A673 (cell line): ENCODE measurements around the gene LRRC52. TPM values are rescaled to one million over a fixed set of nuclear protein-coding genes. Genes with fewer than 3 reads are reported as not detected.
A peak's percentile ranks its signal among the peaks of the same experiment; 100 is the strongest.

ENCODE experiments used
- Bru-seq: library from RNA; stranded (reverse); fragments of 400-500 nt; gene quantifications from one replicate; lab custom pipeline; 2021; lab: Mats Ljungman, UMichigan
- BruChase-seq, 2 experiments: library from RNA; stranded (reverse); fragments of 400-500 nt; gene quantifications; one replicate each; lab custom pipeline; 2021; lab: Mats Ljungman, UMichigan
- BruUV-seq: library from RNA; stranded (reverse); fragments of 400-500 nt; replicated peaks from 2 replicates; lab custom pipeline; 2021; lab: Mats Ljungman, UMichigan
- CTCF ChIA-PET: fragments of 300-600 bp; sonication (Branson Sonifier 250); formaldehyde crosslinking; loops from one replicate; lab custom pipeline; 2022; ENCODE audit warnings: antibody characterized with exemption; lab: Charles Lee
- POLR2A ChIA-PET: fragments of 300-600 bp; sonication (Branson Sonifier 250); formaldehyde crosslinking; loops from one replicate; lab custom pipeline; 2022; ENCODE audit warnings: antibody characterized with exemption; ENCODE audit not compliant: low non-redundant PET; lab: Charles Lee
- DNase-seq: peaks from one replicate; pipeline ENCODE4 v3.0.0-alpha.2; 2015; ENCODE audit warnings: low spot score
- H3K27ac ChIP-seq: fragments of 200-600 bp; sonication (generic); 2 replicates; pipeline ENCODE4 v1.5.1; 2016; ENCODE audit warnings: mixed run types, low read depth, mild to moderate bottlenecking, mixed read lengths, antibody characterized with exemption, low read length; ENCODE audit not compliant: poor library complexity, severe bottlenecking
- H3K27me3 ChIP-seq: fragments of 200-600 bp; sonication (generic); replicated peaks from 2 replicates; pipeline ENCODE4 v1.6.1; 2017; ENCODE audit warnings: mixed run types, low read depth, mild to moderate bottlenecking, mixed read lengths, antibody characterized with exemption, low read length; ENCODE audit not compliant: insufficient read depth, poor library complexity
- H3K36me3 ChIP-seq: fragments of 200-600 bp; sonication (generic); 2 replicates; pipeline ENCODE4 v1.6.1; 2016; ENCODE audit warnings: mixed run types, mild to moderate bottlenecking, mixed read lengths, antibody characterized with exemption, low read length; ENCODE audit not compliant: insufficient read depth, poor library complexity, severe bottlenecking
- H3K4me1 ChIP-seq: fragments of 200-600 bp; sonication (generic); 2 replicates; pipeline ENCODE4 v1.6.1; 2017; ENCODE audit warnings: mixed run types, mild to moderate bottlenecking, mixed read lengths, antibody characterized with exemption, low read length; ENCODE audit not compliant: insufficient read depth, poor library complexity, severe bottlenecking
- H3K4me3 ChIP-seq: fragments of 200-600 bp; sonication (generic); 2 replicates; pipeline ENCODE4 v1.5.1; 2016; ENCODE audit warnings: low read depth, mixed run types, mild to moderate bottlenecking, mixed read lengths, low read length; ENCODE audit not compliant: poor library complexity, severe bottlenecking
- H3K9me3 ChIP-seq: fragments of 200-600 bp; sonication (generic); 2 replicates; pipeline ENCODE4 v1.6.1; 2016; ENCODE audit warnings: mixed run types, low read depth, mild to moderate bottlenecking, mixed read lengths, antibody characterized with exemption, low read length; ENCODE audit not compliant: poor library complexity, severe bottlenecking
- CTCF ChIP-seq: fragments of 300-800, 200-600 bp; sonication (generic); conservative IDR thresholded peaks from 2 replicates; pipeline ENCODE4 v1.5.1; 2017; ENCODE audit warnings: low read depth, mild to moderate bottlenecking, antibody characterized with exemption, low read length, moderate library complexity, mixed read lengths
- EZH2 ChIP-seq: fragments of 200-600 bp; sonication (generic); IDR thresholded peaks from 2 replicates; pipeline ENCODE4 v1.6.1; 2017; ENCODE audit warnings: borderline replicate concordance, low read depth, mild to moderate bottlenecking, mixed read lengths, antibody characterized with exemption, low read length; ENCODE audit not compliant: poor library complexity, severe bottlenecking
- intact Hi-C: fragments of 100-400 bp; cut with micrococcal nuclease; formaldehyde crosslinking; loops from one replicate; pipeline ENCODE4 v1.10.0; 2022; ENCODE audit not compliant: unreplicated experiment
- long read RNA-seq: library from polyadenylated mRNA; stranded (forward); transcript quantifications from one replicate; pipeline ENCODE4 v2.0.0, GENCODE V29; 2022
- total RNA-seq: library from RNA; stranded (reverse); gene quantifications from 2 replicates; pipeline ENCODE4 v1.2.3, GENCODE V29; 2021

The LRRC52 gene
- total RNA-seq (not detected in 2 replicates), Bru-seq, nascent RNA (not detected), BruChase-seq, experiment 1, labeled RNA remaining after a 2-hour chase (not detected), BruChase-seq, experiment 2, labeled RNA remaining after a 6-hour chase (not detected)
- long read RNA-seq: 0 reads

GRCh38 chr1:165543532-165544438, at the start of gene LRRC52:
Gene LRRC52, plus strand, starts transcription at chr1:165544000. Its CDS starts 297 bp downstream, at chr1:165544297.
- CTCF ChIA-PET: no interaction called here
- no TSS peak for BruUV-seq
- Histone ChIP-seq H3K27me3 (no peaks in the 10 kb centered on the region), H3K36me3 (no peaks in the 10 kb centered on the region), H3K27ac (no peak within 1 kb of the TSS), H3K9me3 (no peaks in the 10 kb centered on the region), H3K4me1 (no peaks in the 10 kb centered on the region), H3K4me3 (no peak within 1 kb of the TSS)
- intact Hi-C loops: no loop called here
- peak; percentile 44 for DNase-seq
- POLR2A ChIA-PET: no interaction called here
- no peak for TF ChIP-seq EZH2
- TF ChIP-seq CTCF: no peak

- intact Hi-C loops: no loop called here
- Histone ChIP-seq H3K4me1 (no peaks in the 10 kb centered on the region), H3K36me3 (no peaks in the 10 kb centered on the region), H3K27me3 (no peaks in the 10 kb centered on the region), H3K4me3 (no peak overlapping the region), H3K9me3 (no peaks in the 10 kb centered on the region), H3K27ac (no peak overlapping the region)
- TF ChIP-seq EZH2: no peak
- TF ChIP-seq CTCF: no peak
- no TSS peak for BruUV-seq
- POLR2A ChIA-PET: no interaction called here
- CTCF ChIA-PET: no interaction called here
- DNase-seq: no peak
Measured at GRCh38 chr1:165494949-165495857, 48.6 kb upstream of the LRRC52 start.

- intact Hi-C loops: no loop called here
- BruUV-seq: no TSS peak
- DNase-seq: no peak
- CTCF ChIA-PET: no interaction called here
- Histone ChIP-seq H3K27me3 (no peaks in the 10 kb centered on the region), H3K9me3 (no peaks in the 10 kb centered on the region), H3K4me3 (no peak overlapping the region), H3K27ac (no peak overlapping the region), H3K36me3 (no peaks in the 10 kb centered on the region), H3K4me1 (no peaks in the 10 kb centered on the region)
- POLR2A ChIA-PET: no interaction called here
- TF ChIP-seq CTCF: no peak
- no peak for TF ChIP-seq EZH2
Measured at GRCh38 chr1:165495858-165496205, 48.0 kb upstream of the LRRC52 start.
